Sigmoid colon (tissue), 7 donors: ENCODE results near the gene FGR. TPM values are rescaled to one million over a fixed set of nuclear protein-coding genes. Genes with fewer than 3 reads are reported as not detected.
A peak's percentile ranks its signal among the peaks of the same experiment; 100 is the strongest.

Experiments
- DNase-seq: peaks from one replicate; pipeline ENCODE4 v3.0.0-alpha.2; 2019
- H3K27ac ChIP-seq, 4 donors: fragments of 200-600 bp; sonication (generic); one replicate each; pipeline ENCODE4 v1.5.1; 2016 to 2019; ENCODE audit warnings: mild to moderate bottlenecking in 1 of 4
- H3K27me3 ChIP-seq, 3 donors: fragments of 200-600 bp; sonication (generic); one replicate each; pipeline ENCODE4 v1.5.1; 2019; ENCODE audit warnings: mild to moderate bottlenecking in 1 of 3
- H3K36me3 ChIP-seq, 4 donors: fragments of 200-600 bp; sonication (generic); one replicate each; pipeline ENCODE4 v1.5.1; 2016 to 2019
- H3K4me1 ChIP-seq, 4 donors: fragments of 200-600 bp; sonication (generic); one replicate each; pipeline ENCODE4 v1.5.1; 2017 to 2019
- H3K4me3 ChIP-seq, 4 donors: fragments of 200-600 bp; sonication (generic); one replicate each; pipeline ENCODE4 v1.5.1; 2017 to 2019; ENCODE audit warnings: mild to moderate bottlenecking in 2 of 4, moderate library complexity in 1 of 4
- H3K9me3 ChIP-seq, 4 donors: fragments of 200-600 bp in 3 of 4; sonication (generic) in 3 of 4; one replicate each; pipeline versions ENCODE4 v1.5.1 to v1.6.1; 2013 to 2019
- EP300 ChIP-seq, 4 donors: sonication (generic); formaldehyde crosslinking; IDR thresholded peaks; one replicate each; pipeline ENCODE4 v1.6.1; 2017; ENCODE audit warnings: antibody characterized with exemption in 4 of 4
- POLR2A ChIP-seq, 2 donors: fragments of 450-650 bp; IDR thresholded peaks; one replicate each; pipeline ENCODE4 v1.6.1; 2016; ENCODE audit warnings: antibody characterized with exemption in 2 of 2, mild to moderate bottlenecking in 2 of 2, moderate library complexity in 2 of 2
- POLR2AphosphoS5 ChIP-seq, 4 donors: sonication (generic); formaldehyde crosslinking; IDR thresholded peaks; one replicate each; pipeline ENCODE4 v1.6.1; 2017; ENCODE audit warnings: antibody characterized with exemption in 4 of 4
- WGBS, 2 donors: extraction: QIAGEN DNeasy Blood & Tissue Kit; methylation state at CpG; one replicate each; pipeline ENCODE4 v1.1.7; 2013; 5-methylcytosine and 5-hydroxymethylcytosine counted together
- intact Hi-C: fragments of 100-400 bp; cut with DNase I; formaldehyde crosslinking; loops from one replicate; pipeline ENCODE4 v1.15.1; 2023
- polyA plus RNA-seq, 3 donors: library from polyadenylated mRNA; stranded (reverse); fragments of 200-250 nt; gene quantifications; one replicate each; pipeline ENCODE4 v1.2.3, GENCODE V29; 2013
- total RNA-seq, 4 donors: library from RNA; depleted of rRNA; stranded (reverse); fragments of >200 nt; gene quantifications; one replicate each; pipeline ENCODE4 v1.1.0, GENCODE V29; 2016
- TF ChIP-seq, protein P1 (sequence below), 4 experiments: fragments of 450-650 bp in 3 of 4; fragments of 200-600 bp in 1 of 4; IDR thresholded peaks; one replicate each; pipeline ENCODE4 v1.5.1; 2016 to 2019; ENCODE audit warnings: antibody characterized with exemption in 4 of 4, mild to moderate bottlenecking in 3 of 4, moderate library complexity in 2 of 4
- donor health status: healthy with polysubstance abuse.
- donor health status: Bipolar disorder and iron deficiency.
- donor health status: healthy.

FGR gene
- total and polyA plus RNA-seq, 7 donors: 3.0 to 14.4 (median 6.9) TPM

DNA sequence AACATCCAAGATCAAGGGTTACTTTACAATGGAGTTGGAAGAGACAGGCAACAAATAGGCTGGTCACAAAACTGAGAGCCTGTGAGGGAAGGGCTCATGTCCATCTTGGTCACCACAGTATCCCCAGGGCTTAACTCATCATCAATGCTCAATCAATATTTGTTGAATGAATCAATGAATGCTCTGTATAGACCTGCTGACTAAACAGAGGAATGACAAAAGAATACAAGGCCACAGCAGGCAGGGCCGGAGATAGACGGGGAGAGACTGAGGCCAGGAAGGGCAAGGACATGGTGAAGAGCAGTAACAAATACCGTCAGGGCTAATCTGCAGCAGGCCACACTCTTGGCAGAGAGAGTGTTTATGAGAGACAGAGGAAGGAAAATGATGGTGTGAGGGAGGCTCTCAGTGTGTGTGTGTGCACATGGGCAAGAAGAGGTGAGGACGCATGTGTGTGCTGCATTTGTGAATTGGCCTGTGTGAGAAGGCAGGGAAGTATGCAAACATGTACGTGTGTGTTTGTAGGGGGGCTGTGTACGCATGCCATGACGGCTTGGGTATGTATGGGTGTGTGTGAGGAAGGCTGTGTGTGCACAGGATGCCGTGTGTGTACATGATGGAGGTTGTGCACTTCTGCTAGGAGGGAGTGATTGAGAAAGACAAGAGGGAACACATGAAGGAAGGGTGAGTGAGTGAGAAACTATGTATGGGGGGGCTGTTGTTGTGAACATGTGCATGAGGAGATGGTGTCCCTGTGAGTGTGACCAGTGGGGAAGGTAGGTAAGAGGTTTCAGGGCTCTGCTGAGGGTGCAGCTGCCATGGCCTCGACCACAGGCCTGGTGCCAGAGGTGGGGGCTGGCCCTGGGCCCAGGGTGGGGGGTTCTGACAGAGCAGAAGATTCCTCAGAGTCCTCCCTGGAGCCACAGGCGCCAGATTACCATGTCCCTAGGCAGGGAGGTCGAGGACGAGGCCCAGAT, 46.4 kb downstream of the FGR start:
- no peaks in the 10 kb centered on the region for H3K27me3 ChIP-seq
- H3K36me3 ChIP-seq: no peaks in the 10 kb centered on the region
- peaks cover 0 to 78% (median 64%) of the 10 kb centered on the region in 4 donors for H3K4me1 ChIP-seq
- H3K9me3 ChIP-seq: no peaks in the 10 kb centered on the region
- peak in 1 of 4 donors; percentile 4 for TF ChIP-seq POLR2AphosphoS5 (IDR thresholded peaks at IDR 0.05)
- no peak for TF ChIP-seq EP300 (IDR thresholded peaks at IDR 0.05)
- intact Hi-C loops: no loop called here
- peak overlapping the region; percentile 78 to 100 (median 96) for H3K27ac ChIP-seq
- DNase-seq: no peak
- no peak overlapping the region for H3K4me3 ChIP-seq
- WGBS, 2 donors: 76 to 83% methylated on average over 12 of the region's 12 CpGs

DNA sequence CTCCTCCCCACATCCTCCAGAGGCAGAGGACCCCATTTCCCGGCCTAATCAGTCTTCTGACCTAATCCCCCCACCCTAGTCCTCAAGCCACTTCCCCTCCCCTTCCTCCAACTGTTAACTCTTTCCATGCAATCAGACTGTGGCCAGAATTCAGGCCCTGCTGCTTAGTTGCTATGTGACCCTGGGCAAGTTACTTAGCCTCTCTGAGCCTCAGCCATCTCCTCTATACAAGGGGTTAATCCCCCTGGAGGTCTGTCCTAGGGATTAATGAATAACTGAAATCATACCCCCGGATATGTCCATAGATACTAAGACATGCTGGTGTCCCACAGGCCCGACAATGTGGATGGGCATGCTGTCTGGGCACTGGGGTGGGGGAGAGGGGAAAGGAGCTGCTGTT, 49.3 kb downstream of the FGR start:
- intact Hi-C loops: no loop called here
- no peak for DNase-seq
- Histone ChIP-seq H3K27ac (peak overlapping the region in 3 of 4 donors; percentile 7 to 100 (median 99)), H3K27me3 (no peaks in the 10 kb centered on the region), H3K4me1 (peaks cover 0 to 58% (median 39%) of the 10 kb centered on the region in 4 donors), H3K9me3 (no peaks in the 10 kb centered on the region), H3K36me3 (no peaks in the 10 kb centered on the region), H3K4me3 (no peak overlapping the region)
- WGBS, 2 donors: 72 to 75% methylated on average over 3 of the region's 3 CpGs
- TF ChIP-seq, protein P1, sequence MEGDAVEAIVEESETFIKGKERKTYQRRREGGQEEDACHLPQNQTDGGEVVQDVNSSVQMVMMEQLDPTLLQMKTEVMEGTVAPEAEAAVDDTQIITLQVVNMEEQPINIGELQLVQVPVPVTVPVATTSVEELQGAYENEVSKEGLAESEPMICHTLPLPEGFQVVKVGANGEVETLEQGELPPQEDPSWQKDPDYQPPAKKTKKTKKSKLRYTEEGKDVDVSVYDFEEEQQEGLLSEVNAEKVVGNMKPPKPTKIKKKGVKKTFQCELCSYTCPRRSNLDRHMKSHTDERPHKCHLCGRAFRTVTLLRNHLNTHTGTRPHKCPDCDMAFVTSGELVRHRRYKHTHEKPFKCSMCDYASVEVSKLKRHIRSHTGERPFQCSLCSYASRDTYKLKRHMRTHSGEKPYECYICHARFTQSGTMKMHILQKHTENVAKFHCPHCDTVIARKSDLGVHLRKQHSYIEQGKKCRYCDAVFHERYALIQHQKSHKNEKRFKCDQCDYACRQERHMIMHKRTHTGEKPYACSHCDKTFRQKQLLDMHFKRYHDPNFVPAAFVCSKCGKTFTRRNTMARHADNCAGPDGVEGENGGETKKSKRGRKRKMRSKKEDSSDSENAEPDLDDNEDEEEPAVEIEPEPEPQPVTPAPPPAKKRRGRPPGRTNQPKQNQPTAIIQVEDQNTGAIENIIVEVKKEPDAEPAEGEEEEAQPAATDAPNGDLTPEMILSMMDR (IDR thresholded peaks at IDR 0.05): no peak
- TF ChIP-seq POLR2AphosphoS5 (IDR thresholded peaks at IDR 0.05): no peak
- no peak for TF ChIP-seq EP300 (IDR thresholded peaks at IDR 0.05)
- TF ChIP-seq POLR2A (IDR thresholded peaks at IDR 0.05): no peak

GRCh38 chr1:27584453-27584852, 50.5 kb downstream of the FGR start:
- TF ChIP-seq, protein P1 (IDR thresholded peaks at IDR 0.05): no peak
- TF ChIP-seq EP300 (IDR thresholded peaks at IDR 0.05) (no peak), POLR2AphosphoS5 (IDR thresholded peaks at IDR 0.05) (no peak), POLR2A (IDR thresholded peaks at IDR 0.05) (no peak)
- Histone ChIP-seq H3K27ac (peak overlapping the region in 1 of 4 donors; percentile 22), H3K4me1 (peaks cover 0 to 50% (median 29%) of the 10 kb centered on the region in 4 donors), H3K36me3 (no peaks in the 10 kb centered on the region), H3K27me3 (no peaks in the 10 kb centered on the region), H3K4me3 (no peak overlapping the region), H3K9me3 (no peaks in the 10 kb centered on the region)
- 93 to 96% methylated on average over 3 of the region's 3 CpGs for WGBS, 2 donors
- DNase-seq: no peak
- intact Hi-C loops: no loop called here

DNA sequence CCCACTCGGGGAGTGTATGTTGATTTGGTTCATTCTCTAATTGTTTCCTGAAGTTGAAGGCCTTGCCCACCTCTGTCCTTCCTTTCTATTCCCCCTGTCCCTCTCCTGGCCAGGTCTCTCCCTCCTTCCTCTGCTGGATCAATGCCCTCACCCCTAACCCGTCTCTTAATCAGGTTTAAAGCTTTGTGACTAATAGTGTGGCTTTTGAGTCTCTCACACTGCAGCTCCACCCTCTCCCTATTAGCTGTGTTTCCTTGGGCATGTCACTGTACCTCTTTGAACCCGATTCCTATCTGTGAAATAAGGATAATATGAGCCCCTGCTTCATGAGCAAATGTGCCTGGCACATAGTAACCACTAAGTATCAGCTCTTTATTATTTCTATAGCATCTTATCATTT, 51.5 kb downstream of the FGR start:
- Histone ChIP-seq H3K27ac (peak overlapping the region in 2 of 4 donors; percentile 15 to 34), H3K4me3 (no peak overlapping the region), H3K36me3 (no peaks in the 10 kb centered on the region), H3K27me3 (no peaks in the 10 kb centered on the region), H3K9me3 (no peaks in the 10 kb centered on the region), H3K4me1 (peaks cover 0 to 41% (median 19%) of the 10 kb centered on the region in 4 donors)
- DNase-seq: no peak
- TF ChIP-seq, protein P1 (IDR thresholded peaks at IDR 0.05): no peak
- TF ChIP-seq POLR2A (IDR thresholded peaks at IDR 0.05) (no peak), POLR2AphosphoS5 (IDR thresholded peaks at IDR 0.05) (no peak), EP300 (IDR thresholded peaks at IDR 0.05) (no peak)
- 74 to 80% methylated on average over 3 of the region's 3 CpGs for WGBS, 2 donors
- intact Hi-C loops: no loop called here

- Histone ChIP-seq H3K36me3 (no peaks in the 10 kb centered on the region), H3K4me1 (peaks cover 0 to 43% (median 22%) of the 10 kb centered on the region in 4 donors), H3K9me3 (no peaks in the 10 kb centered on the region), H3K27ac (peak overlapping the region; percentile 27 to 67 (median 44)), H3K4me3 (no peak overlapping the region), H3K27me3 (no peaks in the 10 kb centered on the region)
- 84 to 91% methylated on average over 6 of the region's 6 CpGs for WGBS, 2 donors
- intact Hi-C loops: no loop called here
- TF ChIP-seq POLR2A (IDR thresholded peaks at IDR 0.05) (no peak), EP300 (IDR thresholded peaks at IDR 0.05) (no peak), POLR2AphosphoS5 (IDR thresholded peaks at IDR 0.05) (no peak)
- TF ChIP-seq, protein P1 (IDR thresholded peaks at IDR 0.05): no peak
- DNase-seq: peak; percentile 73
Measured at GRCh38 chr1:27581823-27582243, 53.2 kb downstream of the FGR start.
